Activated T-cell treated with anti-CD3 and anti-CD28 coated beads, Interleukin-2, amount 50 U/mL, for 4 hours (primary cell): ENCODE data around the gene PSD2. TPM values are rescaled to one million over a fixed set of nuclear protein-coding genes. Genes with fewer than 3 reads are reported as not detected.

Experiments
- ATAC-seq, 2 donors: fragments of 200-7000 bp; cut with Tn5 transposase; one replicate each; pipeline ENCODE4 v1.10.0; 2021
- DNase-seq: peaks from one replicate; pipeline ENCODE4 v3.0.0-alpha.2; 2020
- H3K27me3 Mint-ChIP-seq: one replicate; pipeline ENCODE4 v1.8.0; 2021; ENCODE audit warnings: low read depth, mixed read lengths
- H3K36me3 Mint-ChIP-seq: one replicate; pipeline ENCODE4 v1.8.0; 2022; ENCODE audit warnings: mixed read lengths; ENCODE audit not compliant: insufficient read depth
- H3K4me1 Mint-ChIP-seq: one replicate; pipeline ENCODE4 v1.8.0; 2021; ENCODE audit warnings: low read depth, mixed read lengths
- H3K4me3 Mint-ChIP-seq: one replicate; pipeline ENCODE4 v1.8.0; 2021; ENCODE audit warnings: mild to moderate bottlenecking, moderate library complexity, mixed read lengths
- H3K9me3 Mint-ChIP-seq: one replicate; pipeline ENCODE4 v1.8.0; 2021; ENCODE audit warnings: mixed read lengths
- total RNA-seq, 3 donors: library from RNA; stranded (reverse); gene quantifications; one replicate each; pipeline ENCODE4 v1.2.1, GENCODE V29; 2021

Gene PSD2
- total RNA-seq, 3 donors from 2014 or later = not detected

- no peak for DNase-seq
- no peaks in the 10 kb centered on the region for H3K36me3 Mint-ChIP-seq
- no peaks in the 10 kb centered on the region for H3K9me3 Mint-ChIP-seq
- ATAC-seq = no peak
- H3K4me1 Mint-ChIP-seq = no peaks in the 10 kb centered on the region
- H3K4me3 Mint-ChIP-seq = no peak overlapping the region
- H3K27me3 Mint-ChIP-seq = peaks cover 9% of the 10 kb centered on the region
Measured at GRCh38 chr5:139882316-139882715, 86.7 kb downstream of the PSD2 start.

GRCh38 chr5:139882961-139883539, 87.4 kb downstream of the PSD2 start:
- no peaks in the 10 kb centered on the region for H3K4me1 Mint-ChIP-seq
- no peaks in the 10 kb centered on the region for H3K36me3 Mint-ChIP-seq
- ATAC-seq = no peak
- no peaks in the 10 kb centered on the region for H3K9me3 Mint-ChIP-seq
- no peak for DNase-seq
- no peak overlapping the region for H3K4me3 Mint-ChIP-seq
- H3K27me3 Mint-ChIP-seq = peaks cover 11% of the 10 kb centered on the region

GRCh38 chr5:139884144-139884543, 88.5 kb downstream of the PSD2 start:
- no peak overlapping the region for H3K4me3 Mint-ChIP-seq

GRCh38 chr5:139884734-139885133, 89.1 kb downstream of the PSD2 start:
- H3K36me3 Mint-ChIP-seq = no peaks in the 10 kb centered on the region

More at GRCh38 chr5:139884144-139884543, 88.5 kb downstream of the PSD2 start:
- Mint-ChIP-seq H3K27me3 (peaks cover 11% of the 10 kb centered on the region), H3K9me3 (no peaks in the 10 kb centered on the region), H3K36me3 (no peaks in the 10 kb centered on the region), H3K4me1 (no peaks in the 10 kb centered on the region)
- ATAC-seq (no peak), DNase-seq (no peak)

GRCh38 chr5:139885172-139885856, 89.7 kb downstream of the PSD2 start:
- Mint-ChIP-seq H3K9me3 (no peaks in the 10 kb centered on the region), H3K27me3 (peaks cover 9% of the 10 kb centered on the region), H3K4me1 (no peaks in the 10 kb centered on the region), H3K36me3 (no peaks in the 10 kb centered on the region), H3K4me3 (no peak overlapping the region)
- ATAC-seq = no peak
- no peak for DNase-seq

More at GRCh38 chr5:139884734-139885133, 89.1 kb downstream of the PSD2 start:
- peaks cover 9% of the 10 kb centered on the region for H3K27me3 Mint-ChIP-seq
- H3K4me3 Mint-ChIP-seq = no peak overlapping the region
- no peak for DNase-seq
- H3K9me3 Mint-ChIP-seq = no peaks in the 10 kb centered on the region
- no peak for ATAC-seq
- no peaks in the 10 kb centered on the region for H3K4me1 Mint-ChIP-seq

GRCh38 chr5:139885857-139886208, 90.2 kb downstream of the PSD2 start:
- no peaks in the 10 kb centered on the region for H3K36me3 Mint-ChIP-seq
- H3K4me1 Mint-ChIP-seq = no peaks in the 10 kb centered on the region

GRCh38 chr5:139886213-139886612, 90.6 kb downstream of the PSD2 start:
- no peak overlapping the region for H3K4me3 Mint-ChIP-seq
- peaks cover 9% of the 10 kb centered on the region for H3K27me3 Mint-ChIP-seq
- H3K4me1 Mint-ChIP-seq = no peaks in the 10 kb centered on the region
- DNase-seq (no peak), ATAC-seq (no peak)
- no peaks in the 10 kb centered on the region for H3K36me3 Mint-ChIP-seq
- H3K9me3 Mint-ChIP-seq = no peaks in the 10 kb centered on the region

More at GRCh38 chr5:139885857-139886208, 90.2 kb downstream of the PSD2 start:
- Mint-ChIP-seq H3K9me3 (no peaks in the 10 kb centered on the region), H3K4me3 (no peak overlapping the region), H3K27me3 (peaks cover 9% of the 10 kb centered on the region)
- DNase-seq = no peak
- no peak for ATAC-seq

GRCh38 chr5:139888370-139888769, 92.8 kb downstream of the PSD2 start:
- Mint-ChIP-seq H3K4me1 (no peaks in the 10 kb centered on the region), H3K27me3 (peaks cover 11% of the 10 kb centered on the region), H3K4me3 (no peak overlapping the region), H3K36me3 (no peaks in the 10 kb centered on the region), H3K9me3 (no peaks in the 10 kb centered on the region)
- ATAC-seq = no peak
- DNase-seq = no peak

- H3K4me1 Mint-ChIP-seq = no peaks in the 10 kb centered on the region
- ATAC-seq = no peak
Measured at GRCh38 chr5:139889410-139889809, 93.8 kb downstream of the PSD2 start.

GRCh38 chr5:139893873-139894272, 98.3 kb downstream of the PSD2 start:
- no peaks in the 10 kb centered on the region for H3K36me3 Mint-ChIP-seq
- no peak overlapping the region for H3K4me3 Mint-ChIP-seq
- peaks cover 6% of the 10 kb centered on the region for H3K27me3 Mint-ChIP-seq
- H3K9me3 Mint-ChIP-seq = no peaks in the 10 kb centered on the region
- ATAC-seq (no peak), DNase-seq (no peak)
- H3K4me1 Mint-ChIP-seq = no peaks in the 10 kb centered on the region

More at GRCh38 chr5:139889410-139889809, 93.8 kb downstream of the PSD2 start:
- Mint-ChIP-seq H3K27me3 (peaks cover 9% of the 10 kb centered on the region), H3K36me3 (no peaks in the 10 kb centered on the region), H3K4me3 (no peak overlapping the region), H3K9me3 (no peaks in the 10 kb centered on the region)
- DNase-seq = no peak

Other genes with a start within 250 kb of the PSD2 start
- gene UBE2D2, start 234.5 kb upstream of the PSD2 start, total RNA-seq = 100 to 1,000 TPM; 197 to 223 (median 214) TPM
- gene CXXC5, start 147.5 kb upstream of the PSD2 start, total RNA-seq = 1 to 10 TPM; 1.2 to 3.3 (median 1.4) TPM
- gene NRG2, start 247.5 kb downstream of the PSD2 start, total RNA-seq = under 1 TPM; 0.16 to 0.30 (median 0.23) TPM